ENCODE results near the gene KCNJ15.

DNA sequence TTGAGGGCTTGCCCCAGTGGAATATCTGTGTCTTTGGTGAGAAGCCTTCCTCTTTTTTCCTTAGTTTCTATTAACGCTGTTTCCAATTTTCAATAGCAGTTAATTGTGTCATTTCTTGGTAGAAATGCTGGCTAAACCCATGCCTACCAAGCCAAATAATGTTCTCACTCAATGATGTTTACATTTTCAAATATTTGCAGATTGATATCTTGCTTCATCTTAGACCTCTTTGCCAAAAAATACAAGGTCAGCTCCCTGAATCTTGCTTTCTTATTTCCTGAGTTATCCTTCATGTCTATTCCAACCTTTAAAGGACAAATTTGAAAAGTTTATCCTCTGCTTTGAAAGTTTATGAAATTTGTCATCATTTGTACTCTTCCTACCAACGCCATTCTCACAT, 5.1 kb downstream of the KCNJ15 start:
- TF ChIP-seq CTCF (IDR thresholded peaks at IDR 0.05) (no peak), POLR2AphosphoS5 (IDR thresholded peaks at IDR 0.05) (no peak)
